ENCODE results near the gene ITCH.

The ITCH gene

GRCh38 chr20:34439168-34439567, 76.1 kb downstream of the ITCH start:
- no peaks in the 10 kb centered on the region for H3K4me1 ChIP-seq (ENCODE audit: control insufficient read depth, insufficient read depth, low read length)
- no peak overlapping the region for H3K4me3 ChIP-seq (ENCODE audit: low read depth, low read length)
- H3K27ac ChIP-seq (ENCODE audit: extremely low read depth, low read depth, low read length): no peak overlapping the region
- H3K9me3 ChIP-seq (ENCODE audit: control insufficient read depth, insufficient read depth, low read depth, low read length): no peaks in the 10 kb centered on the region
- POLR2A ChIA-PET: interaction anchor here (0.6 kb wide), 1 partner anchor 23 kb away, joined by 5 read pairs; no protein-coding TSS in a partner anchor
- CTCF ChIA-PET: interaction anchor here (1.8 kb wide), 1 partner anchor 127 kb away, joined by 8 read pairs; no protein-coding TSS in a partner anchor
- peaks cover 43 to 75% of the 10 kb centered on the region in 2 experiments for H3K36me3 ChIP-seq (ENCODE audit: control insufficient read depth in 2 of 2, insufficient read depth in 1 of 2, low read length in 2 of 2)
- no peak for TF ChIP-seq ZNF639 (tag by site-specific recombination; IDR thresholded peaks at IDR 0.05)
- no peak for TF ChIP-seq ZNF221 (tag by site-specific recombination; IDR thresholded peaks at IDR 0.05; ENCODE audit: borderline replicate concordance)
- no peak for TF ChIP-seq ZNF623 (tag by site-specific recombination; IDR thresholded peaks at IDR 0.05)
- TF ChIP-seq, protein P1, sequence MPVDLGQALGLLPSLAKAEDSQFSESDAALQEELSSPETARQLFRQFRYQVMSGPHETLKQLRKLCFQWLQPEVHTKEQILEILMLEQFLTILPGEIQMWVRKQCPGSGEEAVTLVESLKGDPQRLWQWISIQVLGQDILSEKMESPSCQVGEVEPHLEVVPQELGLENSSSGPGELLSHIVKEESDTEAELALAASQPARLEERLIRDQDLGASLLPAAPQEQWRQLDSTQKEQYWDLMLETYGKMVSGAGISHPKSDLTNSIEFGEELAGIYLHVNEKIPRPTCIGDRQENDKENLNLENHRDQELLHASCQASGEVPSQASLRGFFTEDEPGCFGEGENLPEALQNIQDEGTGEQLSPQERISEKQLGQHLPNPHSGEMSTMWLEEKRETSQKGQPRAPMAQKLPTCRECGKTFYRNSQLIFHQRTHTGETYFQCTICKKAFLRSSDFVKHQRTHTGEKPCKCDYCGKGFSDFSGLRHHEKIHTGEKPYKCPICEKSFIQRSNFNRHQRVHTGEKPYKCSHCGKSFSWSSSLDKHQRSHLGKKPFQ (tag by site-specific recombination; IDR thresholded peaks at IDR 0.05): no peak
- TF ChIP-seq PRDM2 (tag by site-specific recombination; IDR thresholded peaks at IDR 0.05; ENCODE audit: borderline replicate concordance): no peak
- no peak for TF ChIP-seq ZNF280D (tag by site-specific recombination; IDR thresholded peaks at IDR 0.05)
- no peak for TF ChIP-seq KLF8 (tag by site-specific recombination; IDR thresholded peaks at IDR 0.05)
- no peak for TF ChIP-seq GFI1B (tag by site-specific recombination; IDR thresholded peaks at IDR 0.05)
- TF ChIP-seq YY2 (tag by site-specific recombination; IDR thresholded peaks at IDR 0.05): no peak
- no peak for TF ChIP-seq PATZ1 (tag by site-specific recombination; IDR thresholded peaks at IDR 0.05)
- no peak for TF ChIP-seq FEZF1 (tag by site-specific recombination; IDR thresholded peaks at IDR 0.05)
- TF ChIP-seq TRIM28 (IDR thresholded peaks at IDR 0.05; ENCODE audit: borderline replicate concordance, low read length): no peak
- no peak for TF ChIP-seq ZFP3 (tag by site-specific recombination; IDR thresholded peaks at IDR 0.05; ENCODE audit: low read depth)
- TF ChIP-seq BCL11B (tag by site-specific recombination; IDR thresholded peaks at IDR 0.05; ENCODE audit: low read depth): no peak
- no peak for TF ChIP-seq MYNN (tag by site-specific recombination; IDR thresholded peaks at IDR 0.05; ENCODE audit: borderline replicate concordance)
- TF ChIP-seq ZNF146 (tag by site-specific recombination; IDR thresholded peaks at IDR 0.05): no peak
